ENCODE data around the gene SCRT2. TPM values are rescaled to one million over a fixed set of nuclear protein-coding genes. Genes with fewer than 3 reads are reported as not detected.

SCRT2 gene
- total and polyA plus RNA-seq, 4 donors, result not detected

GRCh38 chr20:684676-685319 lies 9.2 kb upstream of the SCRT2 start:
- H3K9me3 ChIP-seq (ENCODE audit: control insufficient read depth in 4 of 4, low read length in 3 of 4), result no peaks in the 10 kb centered on the region
- H3K27ac ChIP-seq (ENCODE audit: low read depth in 1 of 2, low read length in 2 of 2), result no peak overlapping the region
- H3K27me3 ChIP-seq (ENCODE audit: control insufficient read depth in 4 of 4, insufficient read depth in 4 of 4, low read length in 3 of 4), result peaks cover 0 to 10% (median 0%) of the 10 kb centered on the region in 4 donors
- no peak overlapping the region for H3K4me3 ChIP-seq (ENCODE audit: low read depth in 1 of 3, low read length in 3 of 3)
- TF ChIP-seq REST (IDR thresholded peaks at IDR 0.05), result no peak
- no peak for TF ChIP-seq GABPA (IDR thresholded peaks at IDR 0.05 in 1 of 2, conservative IDR thresholded peaks at IDR 0.05 in 1 of 2)
- no peak for TF ChIP-seq NR2F2 (IDR thresholded peaks at IDR 0.05)
- TF ChIP-seq SP1 (IDR thresholded peaks at IDR 0.05), result no peak
- TF ChIP-seq RAD21 (IDR thresholded peaks at IDR 0.05), result no peak
- no peak for TF ChIP-seq MAX (IDR thresholded peaks at IDR 0.05)
- TF ChIP-seq YY1 (IDR thresholded peaks at IDR 0.05), result no peak
- no peak for TF ChIP-seq FOXA2 (IDR thresholded peaks at IDR 0.05)
- TF ChIP-seq HNF4G (IDR thresholded peaks at IDR 0.05), result no peak
- no peak for TF ChIP-seq CTCF (IDR thresholded peaks at IDR 0.05; ENCODE audit: low read depth, low read length, missing input control)
- TF ChIP-seq FOXA1 (IDR thresholded peaks at IDR 0.05), result no peak
- no peak for TF ChIP-seq JUND (IDR thresholded peaks at IDR 0.05)
- TF ChIP-seq RXRA (IDR thresholded peaks at IDR 0.05), result no peak
- no peak for TF ChIP-seq EGR1 (IDR thresholded peaks at IDR 0.05; ENCODE audit: low read depth in 2 of 2)
- TF ChIP-seq HNF4A (conservative IDR thresholded peaks at IDR 0.05), result no peak
- TF ChIP-seq ATF3 (IDR thresholded peaks at IDR 0.05), result no peak
- no peak for TF ChIP-seq ZBTB33 (IDR thresholded peaks at IDR 0.05)
- H3K36me3 ChIP-seq (ENCODE audit: control insufficient read depth in 4 of 4, insufficient read depth in 3 of 4, low read depth in 1 of 4, low read length in 3 of 4), result no peaks in the 10 kb centered on the region
- 59% methylated on average over 4 of the region's 4 CpGs for WGBS
- H3K9ac ChIP-seq (ENCODE audit: low read depth in 1 of 2, low read length in 2 of 2), result no peak overlapping the region
- no peak for DNase-seq (ENCODE audit: low spot score)
- no peaks in the 10 kb centered on the region for H3K4me1 ChIP-seq (ENCODE audit: control insufficient read depth in 4 of 4, insufficient read depth in 4 of 4, low read length in 3 of 4)

Measured in liver (tissue), 9 donors.